Measurements from ENCODE around the gene ARHGAP33. TPM values are rescaled to one million over a fixed set of nuclear protein-coding genes. Genes with fewer than 3 reads are reported as not detected.
A peak's percentile ranks its signal among the peaks of the same experiment; 100 is the strongest.

Gene ARHGAP33, protein sequence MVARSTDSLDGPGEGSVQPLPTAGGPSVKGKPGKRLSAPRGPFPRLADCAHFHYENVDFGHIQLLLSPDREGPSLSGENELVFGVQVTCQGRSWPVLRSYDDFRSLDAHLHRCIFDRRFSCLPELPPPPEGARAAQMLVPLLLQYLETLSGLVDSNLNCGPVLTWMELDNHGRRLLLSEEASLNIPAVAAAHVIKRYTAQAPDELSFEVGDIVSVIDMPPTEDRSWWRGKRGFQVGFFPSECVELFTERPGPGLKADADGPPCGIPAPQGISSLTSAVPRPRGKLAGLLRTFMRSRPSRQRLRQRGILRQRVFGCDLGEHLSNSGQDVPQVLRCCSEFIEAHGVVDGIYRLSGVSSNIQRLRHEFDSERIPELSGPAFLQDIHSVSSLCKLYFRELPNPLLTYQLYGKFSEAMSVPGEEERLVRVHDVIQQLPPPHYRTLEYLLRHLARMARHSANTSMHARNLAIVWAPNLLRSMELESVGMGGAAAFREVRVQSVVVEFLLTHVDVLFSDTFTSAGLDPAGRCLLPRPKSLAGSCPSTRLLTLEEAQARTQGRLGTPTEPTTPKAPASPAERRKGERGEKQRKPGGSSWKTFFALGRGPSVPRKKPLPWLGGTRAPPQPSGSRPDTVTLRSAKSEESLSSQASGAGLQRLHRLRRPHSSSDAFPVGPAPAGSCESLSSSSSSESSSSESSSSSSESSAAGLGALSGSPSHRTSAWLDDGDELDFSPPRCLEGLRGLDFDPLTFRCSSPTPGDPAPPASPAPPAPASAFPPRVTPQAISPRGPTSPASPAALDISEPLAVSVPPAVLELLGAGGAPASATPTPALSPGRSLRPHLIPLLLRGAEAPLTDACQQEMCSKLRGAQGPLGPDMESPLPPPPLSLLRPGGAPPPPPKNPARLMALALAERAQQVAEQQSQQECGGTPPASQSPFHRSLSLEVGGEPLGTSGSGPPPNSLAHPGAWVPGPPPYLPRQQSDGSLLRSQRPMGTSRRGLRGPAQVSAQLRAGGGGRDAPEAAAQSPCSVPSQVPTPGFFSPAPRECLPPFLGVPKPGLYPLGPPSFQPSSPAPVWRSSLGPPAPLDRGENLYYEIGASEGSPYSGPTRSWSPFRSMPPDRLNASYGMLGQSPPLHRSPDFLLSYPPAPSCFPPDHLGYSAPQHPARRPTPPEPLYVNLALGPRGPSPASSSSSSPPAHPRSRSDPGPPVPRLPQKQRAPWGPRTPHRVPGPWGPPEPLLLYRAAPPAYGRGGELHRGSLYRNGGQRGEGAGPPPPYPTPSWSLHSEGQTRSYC
- 10 to 100 TPM; 16.2 to 16.6 TPM for total RNA-seq
- 1 to 10 TPM; 3.1 to 8.2 TPM for polyA plus RNA-seq
- long read RNA-seq, donor 1, partial matches to known transcripts: 11 of 15 reads
- long read RNA-seq, donor 1, other reads (novel, unspliced or antisense): 0 of 15 reads
- long read RNA-seq, donor 2: 0 reads
- long read RNA-seq, donor 3, partial matches to known transcripts: 0 of 1 reads
- long read RNA-seq, donor 3, other reads (novel, unspliced or antisense): 0 of 1 reads
- long read RNA-seq, donor 4: 0 reads
- long read RNA-seq, donor 5, partial matches to known transcripts: 11 of 13 reads
- long read RNA-seq, donor 5, other reads (novel, unspliced or antisense): 0 of 13 reads

DNA sequence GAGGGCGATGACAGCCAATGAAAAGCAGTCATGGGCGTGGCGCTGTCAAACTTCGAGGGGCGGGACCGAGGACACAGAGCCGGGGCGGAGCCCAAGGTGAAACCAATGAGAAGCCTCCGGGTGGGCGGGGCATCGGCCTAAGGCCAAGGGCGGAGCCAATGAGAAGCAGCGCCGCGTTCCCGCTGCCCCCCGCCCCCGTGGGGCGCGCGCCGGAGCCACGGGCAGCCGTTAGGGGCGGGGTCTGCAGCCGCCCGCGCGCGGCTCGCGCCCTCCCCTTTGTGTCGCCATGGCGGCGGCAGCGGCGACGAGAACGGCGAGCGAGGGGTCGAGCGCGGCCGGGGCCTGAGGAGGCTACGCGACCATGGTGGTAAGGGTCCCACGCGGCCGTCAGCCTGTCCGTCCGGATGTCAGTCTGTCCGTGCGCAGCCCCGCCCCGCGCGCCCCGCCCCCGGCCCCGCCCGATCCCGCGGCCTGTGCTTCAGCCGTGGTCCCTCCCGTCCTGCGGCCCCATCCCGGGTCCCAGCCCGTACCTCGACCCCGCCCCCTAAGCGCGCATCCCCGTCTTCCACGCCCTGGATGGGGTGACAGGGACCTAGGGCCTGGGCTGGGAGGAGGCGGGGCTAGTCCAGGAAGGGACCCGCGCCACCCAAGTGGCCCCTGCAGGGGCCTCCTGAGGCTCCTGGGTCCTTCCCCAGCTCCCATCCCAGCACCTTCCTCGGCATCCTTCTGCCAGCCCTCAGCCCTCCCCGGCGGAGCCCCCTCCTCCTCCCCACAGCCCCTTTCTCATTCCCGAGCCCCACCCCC, at the start of gene ARHGAP33:
Gene ARHGAP33, plus strand, starts transcription at position 267 of the 804 bp plus-strand sequence. Its CDS starts 95 bp downstream, at position 362.
- peak; percentile 99 for ATAC-seq (ENCODE audit: insufficient read depth, low FRiP score)
- no peak for TF ChIP-seq CTCF (IDR thresholded peaks at IDR 0.05; ENCODE audit: control extremely low read depth, extremely low read depth)
- WGBS, 2 donors: 0 to 1% methylated on average over 44 to 82 of the region's 82 CpGs
- H3K9me3 ChIP-seq (ENCODE audit: control insufficient read depth in 4 of 4, insufficient read depth in 3 of 4, low read length in 3 of 4): no peaks in the 10 kb centered on the region
- peaks cover 0 to 12% (median 5%) of the 10 kb centered on the region in 4 donors for H3K36me3 ChIP-seq (ENCODE audit: control insufficient read depth in 4 of 4, insufficient read depth in 4 of 4, low read length in 4 of 4)
- H3K27me3 ChIP-seq (ENCODE audit: control insufficient read depth in 3 of 3, insufficient read depth in 3 of 3, low read length in 2 of 3): no peaks in the 10 kb centered on the region
- H3K4me1 ChIP-seq (ENCODE audit: control insufficient read depth in 5 of 5, insufficient read depth in 5 of 5, low read length in 5 of 5): peaks cover 0 to 20% (median 6%) of the 10 kb centered on the region in 5 donors
- peak within 1 kb of the TSS in 1 of 2 donors; percentile 61 for H3K9ac ChIP-seq (ENCODE audit: insufficient read depth in 1 of 2, low read length in 2 of 2)
- no peak within 1 kb of the TSS for H3K27ac ChIP-seq (ENCODE audit: low read depth in 1 of 2, low read length in 1 of 2)
- DNase-seq: peak; percentile 99
- peak within 1 kb of the TSS; percentile 61 for H3K4me3 ChIP-seq

GRCh38 chr19:35727053-35727955, 48.1 kb upstream of the ARHGAP33 start:
- no peak for TF ChIP-seq CTCF (IDR thresholded peaks at IDR 0.05; ENCODE audit: control extremely low read depth, extremely low read depth)
- 96 to 98% methylated on average over 25 of the region's 25 CpGs for WGBS, 2 donors
- Histone ChIP-seq H3K4me1 (ENCODE audit: control insufficient read depth in 5 of 5, insufficient read depth in 5 of 5, low read length in 5 of 5) (no peaks in the 10 kb centered on the region), H3K27ac (ENCODE audit: low read depth in 1 of 2, low read length in 1 of 2) (no peak overlapping the region), H3K36me3 (ENCODE audit: control insufficient read depth in 4 of 4, insufficient read depth in 4 of 4, low read length in 4 of 4) (peaks cover 15 to 96% (median 50%) of the 10 kb centered on the region in 4 donors), H3K9me3 (ENCODE audit: control insufficient read depth in 4 of 4, insufficient read depth in 3 of 4, low read length in 3 of 4) (no peaks in the 10 kb centered on the region), H3K4me3 (no peak overlapping the region), H3K27me3 (ENCODE audit: control insufficient read depth in 3 of 3, insufficient read depth in 3 of 3, low read length in 2 of 3) (no peaks in the 10 kb centered on the region), H3K9ac (ENCODE audit: insufficient read depth in 1 of 2, low read length in 2 of 2) (no peak overlapping the region)
- no peak for DNase-seq
- no peak for ATAC-seq (ENCODE audit: insufficient read depth, low FRiP score)

All from lung (tissue), 16 donors.